GM12878 (cell line): ENCODE data around the gene BANP. TPM values are rescaled to one million over a fixed set of nuclear protein-coding genes. Genes with fewer than 3 reads are reported as not detected.
A peak's percentile ranks its signal among the peaks of the same experiment; 100 is the strongest.

Source experiments
- ATF7 ChIP-seq: fragments of 450-650 bp; IDR thresholded peaks from 2 replicates; pipeline ENCODE4 v1.6.1; 2016; ENCODE audit warnings: low read depth, mild to moderate bottlenecking
- CEBPZ ChIP-seq: fragments of 150-350 bp; IDR thresholded peaks from 2 replicates; pipeline ENCODE4 v1.6.1; 2016; ENCODE audit warnings: low read depth, low read length
- E2F4 ChIP-seq: IDR thresholded peaks from 2 replicates; pipeline ENCODE4 v1.6.1; 2012; ENCODE audit warnings: low read depth, low read length, improper control_type of control experiment
- ETV6 ChIP-seq, 2 experiments: fragments of 450-650 bp in 1 of 2; IDR thresholded peaks in 1 of 2; conservative IDR thresholded peaks in 1 of 2; 2 replicates each; pipeline ENCODE4 v1.6.1; 2014; ENCODE audit warnings: antibody characterized with exemption in 1 of 2, borderline replicate concordance in 1 of 2, low read depth in 1 of 2, mild to moderate bottlenecking in 1 of 2, moderate library complexity in 1 of 2
- HDAC2 ChIP-seq: fragments of 200-600 bp; sonication (generic); IDR thresholded peaks from 2 replicates; pipeline ENCODE4 v1.6.1; 2017
- HSF1 ChIP-seq: fragments of 150-350 bp; IDR thresholded peaks from 2 replicates; pipeline ENCODE4 v1.6.1; 2014; ENCODE audit warnings: mild to moderate bottlenecking, low read depth, low read length
- IKZF1 ChIP-seq: fragments of 450-650 bp; conservative IDR thresholded peaks from 2 replicates; pipeline ENCODE4 v1.6.1; 2017; ENCODE audit warnings: antibody characterized with exemption, mild to moderate bottlenecking
- JUND ChIP-seq: IDR thresholded peaks from 2 replicates; pipeline ENCODE4 v1.6.1; 2012; ENCODE audit warnings: low read depth, mild to moderate bottlenecking, low read length, improper control_type of control experiment, moderate library complexity
- NKRF ChIP-seq: fragments of 450-650 bp; conservative IDR thresholded peaks from 2 replicates; pipeline ENCODE4 v1.6.1; 2017; ENCODE audit warnings: mild to moderate bottlenecking, moderate library complexity
- NRF1 ChIP-seq: conservative IDR thresholded peaks from 2 replicates; pipeline ENCODE4 v1.6.1; 2011; ENCODE audit warnings: mild to moderate bottlenecking, low read depth, low read length, improper control_type of control experiment
- POLR2AphosphoS5 ChIP-seq: IDR thresholded peaks from 2 replicates; pipeline ENCODE4 v1.6.1; 2011; ENCODE audit warnings: mild to moderate bottlenecking, low read length, inconsistent platforms
- RFX5 ChIP-seq: IDR thresholded peaks from 2 replicates; pipeline ENCODE4 v1.6.1; 2011; ENCODE audit warnings: low read depth, low read length, improper control_type of control experiment
- SPI1 ChIP-seq: IDR thresholded peaks from 2 replicates; pipeline ENCODE4 v1.6.1; 2011; ENCODE audit warnings: low read depth, mild to moderate bottlenecking, low read length, moderate library complexity, borderline replicate concordance; ENCODE audit not compliant: insufficient read depth
- SREBF2 ChIP-seq: IDR thresholded peaks from 2 replicates; pipeline ENCODE4 v1.6.1; 2012; ENCODE audit warnings: mild to moderate bottlenecking, low read length
- TARDBP ChIP-seq: IDR thresholded peaks from 2 replicates; pipeline ENCODE4 v1.6.1; 2016; ENCODE audit warnings: borderline replicate concordance
- TCF3 ChIP-seq: IDR thresholded peaks from 2 replicates; pipeline ENCODE4 v1.6.1; 2012; ENCODE audit warnings: low read depth, mild to moderate bottlenecking, low read length, borderline replicate concordance; ENCODE audit not compliant: insufficient read depth
- ZBTB33 ChIP-seq: fragments of 450-650 bp; IDR thresholded peaks from 2 replicates; pipeline ENCODE4 v1.6.1; 2017; ENCODE audit warnings: mild to moderate bottlenecking
- polyA plus RNA-seq, 11 experiments: library from polyadenylated mRNA; depleted of rRNA in 4 of 11; unstranded in 6 of 11; stranded (reverse) in 5 of 11; fragments of >200 nt; fragmentation: Nextera tagmentation in 4 of 11; fragmentation: Illumina TruSeq in 1 of 11; extraction: Ambion mirVana in 4 of 11; extraction: Trizol in 1 of 11; gene quantifications; 1 replicate in 1 of 11; 2 replicates in 10 of 11; pipeline versions ENCODE4 v1.2.1 to v1.2.3, GENCODE V29; 2011 to 2016; ENCODE audit warnings: inconsistent platforms in 2 of 11, missing spikeins in 2 of 11, low read depth in 1 of 11
- total RNA-seq, 4 experiments: library from RNA; depleted of rRNA in 3 of 4; stranded (reverse); fragments of >200 nt in 3 of 4; fragmentation: Illumina TruSeq in 1 of 4; extraction: Trizol in 1 of 4; gene quantifications; 2 replicates each; pipeline versions ENCODE4 v1.2.1 to v1.2.3, GENCODE V29; 2013 to 2021
- TF ChIP-seq, protein P1 (sequence below): IDR thresholded peaks from 2 replicates; pipeline ENCODE4 v1.6.1; 2011; ENCODE audit warnings: low read depth, low read length, improper control_type of control experiment, borderline replicate concordance

The BANP gene
- total and polyA plus RNA-seq, 10 of the 15 experiments (the other 5 are each of a cell fraction or from before 2014, with no cell fraction given): 3.9 to 21.9 (median 12.2) TPM

DNA sequence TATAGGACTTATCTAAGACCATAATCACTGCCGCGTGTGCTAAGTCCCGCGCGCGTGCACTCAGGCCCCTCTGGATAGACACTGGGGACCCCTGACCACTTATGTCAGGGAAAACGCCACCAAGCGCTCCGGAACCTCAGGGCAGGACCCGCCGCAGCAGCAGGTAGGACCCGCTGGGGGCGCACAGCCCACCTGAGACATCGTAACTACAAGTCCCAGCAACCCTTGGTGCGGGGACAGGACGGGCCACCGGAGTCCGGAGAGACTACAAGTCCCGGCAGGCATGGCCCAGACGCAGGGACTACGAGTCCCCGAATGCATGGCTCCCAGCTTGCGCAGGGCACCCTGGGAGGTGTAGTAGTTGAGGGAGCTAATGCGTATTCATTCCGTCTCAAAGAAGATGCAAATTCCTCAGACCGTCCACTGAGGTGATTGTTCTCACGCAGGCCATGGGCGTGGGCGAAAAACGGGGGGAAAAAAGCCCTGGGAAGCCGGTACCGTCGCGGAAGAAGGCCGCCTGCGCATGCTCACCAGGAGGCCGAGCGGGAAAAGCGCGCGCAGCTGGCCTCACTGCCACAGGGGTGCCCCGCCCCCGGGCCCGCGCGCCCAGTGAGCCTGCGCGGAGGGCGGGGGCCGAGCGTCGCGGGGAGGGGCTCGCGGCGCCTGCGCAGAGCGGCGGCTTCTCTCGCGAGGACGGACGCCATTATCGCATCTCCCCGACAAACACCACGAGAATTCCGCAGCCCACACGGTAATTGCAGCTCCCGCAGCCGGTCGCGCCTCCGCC lies at the start of gene BANP (continued):
- no peak for TF ChIP-seq E2F4
- no peak for TF ChIP-seq HDAC2
- TF ChIP-seq ETV6 (conservative IDR thresholded peaks at IDR 0.05 in 1 of 2, IDR thresholded peaks at IDR 0.05 in 1 of 2; ENCODE audit: borderline replicate concordance in 1 of 2, low read depth in 1 of 2): no peak
- TF ChIP-seq HSF1: peak; percentile 36; the same call in 1 of the 2 replicates
- no peak for TF ChIP-seq RFX5
- TF ChIP-seq, protein P1, sequence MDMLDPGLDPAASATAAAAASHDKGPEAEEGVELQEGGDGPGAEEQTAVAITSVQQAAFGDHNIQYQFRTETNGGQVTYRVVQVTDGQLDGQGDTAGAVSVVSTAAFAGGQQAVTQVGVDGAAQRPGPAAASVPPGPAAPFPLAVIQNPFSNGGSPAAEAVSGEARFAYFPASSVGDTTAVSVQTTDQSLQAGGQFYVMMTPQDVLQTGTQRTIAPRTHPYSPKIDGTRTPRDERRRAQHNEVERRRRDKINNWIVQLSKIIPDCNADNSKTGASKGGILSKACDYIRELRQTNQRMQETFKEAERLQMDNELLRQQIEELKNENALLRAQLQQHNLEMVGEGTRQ: no peak
- peak; percentile 98 for TF ChIP-seq TARDBP
- peak; percentile 20; the same call in 1 of the 2 replicates for TF ChIP-seq TCF3
- TF ChIP-seq NKRF: no peak; the same call in 1 of the 2 replicates
- no peak for TF ChIP-seq SREBF2
- peak; percentile 100 for TF ChIP-seq IKZF1
- TF ChIP-seq ZBTB33: no peak
- no peak for TF ChIP-seq SPI1
- peak; percentile 70 for TF ChIP-seq POLR2AphosphoS5
- peak; percentile 68 for TF ChIP-seq ATF7
- TF ChIP-seq NRF1: peak; percentile 92
- no peak for TF ChIP-seq CEBPZ
- no peak for TF ChIP-seq JUND
